GM18861 (cell line): ENCODE measurements around the gene MAML1.
"Not testable (repeated sequence)": the region's sequence is repeated elsewhere in the genome, so short reads cannot be mapped to it uniquely, and the experiment has no call there.

ENCODE experiments used
- ATAC-seq: cut with Tn5 transposase; IDR thresholded peaks from one replicate; pipeline ENCODE4 v1.9.1; 2021; ENCODE audit not compliant: unreplicated experiment

The MAML1 gene

GRCh38 chr5:179732412-179732917, at the start of gene MAML1:
TSS of gene MAML1 (plus strand) at chr5:179732822. CDS start at chr5:179733113, 291 bp downstream.
- ATAC-seq, result peak; percentile 93

GRCh38 chr5:179689212-179689611, 43.4 kb upstream of the MAML1 start:
- not testable (repeated sequence) for ATAC-seq

GRCh38 chr5:179694561-179694960, 38.1 kb upstream of the MAML1 start:
- no peak for ATAC-seq

DNA sequence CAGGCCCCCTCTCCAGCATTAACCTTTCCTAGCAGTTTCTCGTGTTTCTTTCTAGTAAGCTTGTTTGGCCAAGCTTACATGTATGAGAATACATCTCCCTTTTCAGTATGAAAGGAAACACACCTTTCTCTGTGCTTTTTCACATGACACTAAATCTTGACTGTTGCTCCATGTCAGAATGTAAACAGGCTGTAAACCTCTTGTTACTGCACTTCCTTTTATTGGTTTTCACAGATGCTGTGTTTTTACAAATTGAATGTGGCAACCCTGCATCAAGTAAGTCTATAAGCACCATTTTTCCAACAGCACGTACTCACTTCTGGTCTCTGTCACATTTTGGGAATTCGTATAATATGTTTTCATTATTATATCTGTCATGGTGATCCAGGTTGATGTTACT, 36.0 kb upstream of the MAML1 start:
- ATAC-seq, result no peak

GRCh38 chr5:179697108-179697507, 35.5 kb upstream of the MAML1 start:
- no peak for ATAC-seq

- not testable (repeated sequence) for ATAC-seq
These were observed 35.1 kb upstream of the MAML1 start for GRCh38 chr5:179697543-179697942.

DNA sequence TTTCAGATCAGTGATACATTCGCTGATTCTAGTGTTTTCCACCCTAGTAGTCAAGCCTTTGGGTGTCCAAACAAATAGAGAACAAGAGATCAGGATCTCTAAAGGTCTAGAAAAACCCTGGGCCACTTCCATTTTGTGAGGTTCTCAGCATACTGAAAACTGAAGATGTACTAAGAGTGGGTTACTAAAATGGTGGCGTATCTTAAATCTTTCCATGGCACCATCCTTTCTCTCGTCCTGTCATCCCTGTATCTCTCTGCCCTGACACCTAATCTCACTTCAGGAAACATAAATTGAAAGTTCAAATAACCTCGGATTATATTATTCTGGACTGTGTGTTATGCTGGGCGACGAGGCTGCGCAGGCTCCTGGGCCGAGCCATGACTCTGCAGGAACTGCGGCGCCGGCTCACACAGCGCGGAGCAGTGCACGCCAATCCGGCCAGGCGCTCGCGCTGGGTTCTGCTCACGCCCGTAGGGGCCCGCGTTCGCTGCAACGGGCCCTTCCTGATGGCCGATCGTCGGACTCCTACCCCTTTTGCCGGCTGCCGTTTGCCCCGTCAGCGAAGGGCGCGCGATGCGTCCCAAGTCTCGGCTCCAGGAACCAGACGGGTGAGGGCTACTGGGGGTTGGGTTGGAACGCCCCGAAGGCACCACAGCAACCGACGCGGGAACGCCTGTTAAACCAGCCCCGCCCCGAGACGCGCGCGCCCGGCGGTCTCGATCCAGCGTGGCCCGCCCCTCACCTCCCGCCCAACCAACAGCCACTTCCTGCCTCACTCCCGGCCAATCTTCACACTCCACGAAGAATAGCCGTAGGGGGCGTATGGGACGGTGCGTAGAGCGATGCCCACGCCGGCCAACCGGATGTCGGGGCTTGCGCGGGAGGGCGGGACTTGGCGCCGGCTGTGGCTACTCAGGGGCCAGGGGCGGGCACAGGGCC, 34.4 kb upstream of the MAML1 start:
- ATAC-seq, result peak; percentile 73

GRCh38 chr5:179698935-179699615, 33.5 kb upstream of the MAML1 start, which contains the start of gene CANX:
TSS of gene CANX (plus strand) at chr5:179698967. CDS start at chr5:179705682, 6,715 bp downstream.
- ATAC-seq, result no peak

DNA sequence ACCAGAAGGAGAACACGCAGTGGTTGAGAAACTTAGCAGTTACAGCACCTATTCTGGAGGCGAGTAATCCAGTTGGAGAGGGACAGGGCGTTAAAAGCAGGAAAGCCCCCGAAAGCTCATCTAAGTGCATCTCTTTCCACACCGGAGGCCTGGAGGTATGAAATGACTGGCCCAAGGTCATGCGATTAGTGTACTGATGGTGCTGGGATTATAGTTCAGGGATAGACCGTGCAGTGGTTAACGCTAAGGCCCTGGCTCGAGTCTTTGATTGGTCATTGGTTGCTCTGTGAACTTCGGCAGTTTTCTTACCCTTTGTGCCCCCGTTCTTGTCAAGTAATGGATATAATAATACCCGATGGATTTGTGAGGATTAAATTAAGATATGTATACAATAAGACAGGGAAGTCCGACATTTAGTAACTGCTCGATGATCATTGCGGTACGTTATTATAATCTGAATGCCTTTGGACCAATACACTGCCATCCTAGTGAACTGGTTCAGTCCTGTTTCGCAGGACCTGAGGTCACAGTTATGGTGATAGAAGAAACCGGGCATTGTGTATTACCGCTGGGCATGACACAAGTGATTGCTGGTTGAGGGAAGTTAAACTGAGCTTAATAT, 32.9 kb upstream of the MAML1 start:
- ATAC-seq, result no peak

- ATAC-seq, result no peak
These were observed 32.2 kb upstream of the MAML1 start for GRCh38 chr5:179700401-179700918.

DNA sequence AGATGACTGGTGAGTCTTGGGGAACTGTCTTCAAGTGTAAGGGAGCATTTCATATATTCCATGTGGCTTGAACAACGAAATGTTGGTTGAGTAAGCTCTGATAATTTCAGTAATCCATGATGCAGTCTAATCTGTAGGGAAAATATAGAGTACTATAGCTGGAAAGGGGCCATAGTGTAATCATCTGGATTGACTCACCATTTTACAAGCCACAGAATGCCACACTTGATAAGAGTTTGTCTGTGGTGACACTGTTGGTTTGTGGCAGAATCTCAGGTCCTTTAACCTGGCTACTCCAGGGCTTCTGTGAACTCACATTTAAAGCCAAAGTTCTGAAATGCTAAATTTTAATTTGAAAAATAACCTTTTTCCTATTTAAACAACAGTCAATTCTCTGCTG, 16.3 kb upstream of the MAML1 start:
- no peak for ATAC-seq

GRCh38 chr5:179720222-179720621, 12.4 kb upstream of the MAML1 start:
- ATAC-seq, result no peak

GRCh38 chr5:179724163-179724562, 8.5 kb upstream of the MAML1 start:
- ATAC-seq, result no peak

- ATAC-seq, result no peak
These were observed 5.5 kb upstream of the MAML1 start for GRCh38 chr5:179727106-179727505.

DNA sequence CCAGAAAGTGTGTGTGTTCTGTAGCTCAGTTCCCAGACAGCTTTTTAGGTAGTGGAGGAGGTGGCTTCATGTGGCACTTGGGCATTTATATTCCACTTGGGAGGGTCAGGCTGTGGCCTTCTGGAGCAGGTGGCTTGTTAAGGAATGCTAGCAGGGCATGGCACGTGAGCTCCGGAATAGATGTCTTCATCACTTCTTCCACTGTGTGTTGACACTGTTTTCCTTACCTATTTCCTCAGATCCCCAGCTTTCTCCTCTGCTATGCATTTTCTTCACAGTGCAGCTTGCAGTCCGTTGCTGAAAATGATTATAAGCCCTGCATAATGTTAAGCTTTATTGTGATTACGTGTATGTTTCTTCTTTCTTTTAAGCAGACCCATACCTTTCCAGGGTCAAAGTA, 3.3 kb upstream of the MAML1 start:
- no peak for ATAC-seq

GRCh38 chr5:179729727-179730126, 2.9 kb upstream of the MAML1 start:
- no peak for ATAC-seq

DNA sequence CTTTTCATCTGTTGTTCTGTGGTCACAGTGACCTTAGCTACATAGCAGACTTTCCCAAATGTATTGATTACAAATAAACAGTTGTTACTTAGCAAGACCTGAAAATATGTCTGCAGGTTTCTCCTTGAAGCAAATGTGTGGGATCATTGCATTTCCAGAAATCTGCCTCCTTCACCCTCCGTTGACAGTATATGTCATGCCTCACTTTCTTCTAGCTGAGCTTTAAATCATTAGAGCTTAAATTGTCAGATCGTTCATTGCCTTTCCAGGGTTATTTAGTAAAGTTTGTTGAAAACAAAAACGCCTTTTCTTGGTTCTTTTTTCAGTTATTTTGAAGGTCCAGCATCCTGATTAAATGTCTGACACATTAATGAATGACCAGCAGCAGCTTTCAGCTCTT, 2.3 kb upstream of the MAML1 start:
- ATAC-seq, result no peak

- ATAC-seq, result no peak
These were observed 1.8 kb upstream of the MAML1 start for GRCh38 chr5:179730852-179731251.

GRCh38 chr5:179731791-179732411, 721 bp upstream of the MAML1 start:
- ATAC-seq, result peak; percentile 4

GRCh38 chr5:179732918-179733771, 523 bp downstream of the MAML1 start:
- peak; percentile 17 for ATAC-seq
